IMR-90 (cell line): ENCODE results near the gene L3MBTL4. TPM values are rescaled to one million over a fixed set of nuclear protein-coding genes. Genes with fewer than 3 reads are reported as not detected.

ENCODE experiments used
- ATAC-seq: fragments of 200-7000 bp; cut with Tn5 transposase; 2 replicates; pipeline ENCODE4 v1.9.1; 2020; ENCODE audit warnings: low read depth, mild to moderate bottlenecking, moderate library complexity
- BruUV-seq: library from RNA; stranded (reverse); fragments of 400-500 nt; replicated peaks from 2 replicates; lab custom pipeline; 2021; lab: Mats Ljungman, UMichigan
- CTCF ChIA-PET: fragments of 300-600 bp; formaldehyde crosslinking; extraction: SDS; loops from one replicate; lab custom pipeline; 2021; ENCODE audit warnings: antibody characterized with exemption; lab: Yijun Ruan, JAX
- POLR2A ChIA-PET: fragments of 300-600 bp; sonication (Branson Sonifier 250); formaldehyde crosslinking; loops from one replicate; lab custom pipeline; 2022; ENCODE audit warnings: antibody characterized with exemption; ENCODE audit not compliant: unreplicated experiment; lab: Charles Lee
- DNase-seq: peaks from one replicate; pipeline ENCODE4 v3.0.0; 2013
- H2AFZ ChIP-seq: replicated peaks from 2 replicates; pipeline ENCODE3; 2013; ENCODE audit warnings: low read length, mild to moderate bottlenecking; ENCODE audit not compliant: poor library complexity
- H2AK5ac ChIP-seq: 2 replicates; pipeline ENCODE4 v1.6.1; 2013; ENCODE audit warnings: low read depth, low read length, inconsistent platforms
- H2AK9ac ChIP-seq: replicated peaks from 2 replicates; pipeline ENCODE3; 2013; ENCODE audit warnings: mild to moderate bottlenecking, low read depth, low read length, moderate library complexity; ENCODE audit not compliant: poor library complexity
- H2BK120ac ChIP-seq: 2 replicates; pipeline ENCODE4 v1.6.1; 2013; ENCODE audit warnings: low read depth, low read length, inconsistent platforms
- H2BK15ac ChIP-seq: 3 replicates; pipeline ENCODE4 v1.6.1; 2013; ENCODE audit warnings: low read depth, low read length, inconsistent platforms
- H2BK20ac ChIP-seq: 2 replicates; pipeline ENCODE4 v1.6.1; 2013; ENCODE audit warnings: low read depth, mild to moderate bottlenecking, inconsistent platforms, low read length, moderate library complexity
- H2BK5ac ChIP-seq: 2 replicates; pipeline ENCODE4 v1.6.1; 2013; ENCODE audit warnings: mild to moderate bottlenecking, low read depth, low read length, inconsistent platforms; ENCODE audit not compliant: poor library complexity, severe bottlenecking
- H3K14ac ChIP-seq: replicated peaks from 2 replicates; pipeline ENCODE4 v1.6.1; 2013; ENCODE audit warnings: low read depth, low read length, inconsistent platforms
- H3K18ac ChIP-seq: 2 replicates; pipeline ENCODE4 v1.6.1; 2013; ENCODE audit warnings: low read depth, low read length, control low read depth
- H3K23ac ChIP-seq: 2 replicates; pipeline ENCODE4 v1.6.1; 2013; ENCODE audit warnings: low read depth, low read length, inconsistent platforms
- H3K27ac ChIP-seq: 2 replicates; pipeline ENCODE4 v1.5.1; 2013; ENCODE audit warnings: mild to moderate bottlenecking, control low read depth, low read length; ENCODE audit not compliant: insufficient read depth
- H3K27me3 ChIP-seq: 2 replicates; pipeline ENCODE4 v1.6.1; 2013; ENCODE audit warnings: low read length; ENCODE audit not compliant: control insufficient read depth, insufficient read depth
- H3K36me3 ChIP-seq: 2 replicates; pipeline ENCODE4 v1.6.1; 2013; ENCODE audit warnings: low read length, mixed read lengths; ENCODE audit not compliant: control insufficient read depth, insufficient read depth
- H3K4ac ChIP-seq: 2 replicates; pipeline ENCODE4 v1.6.1; 2013; ENCODE audit warnings: low read depth, low read length, inconsistent platforms
- H3K4me1 ChIP-seq: 2 replicates; pipeline ENCODE4 v1.6.1; 2013; ENCODE audit warnings: low read length, mixed read lengths; ENCODE audit not compliant: control insufficient read depth, insufficient read depth
- H3K4me2 ChIP-seq: 2 replicates; pipeline ENCODE4 v1.6.1; 2013; ENCODE audit warnings: low read depth, mild to moderate bottlenecking, control low read depth, low read length, moderate library complexity
- H3K4me3 ChIP-seq: 2 replicates; pipeline ENCODE4 v1.5.1; 2013; ENCODE audit warnings: low read depth, mild to moderate bottlenecking, control low read depth, low read length, moderate library complexity; ENCODE audit not compliant: insufficient read depth
- H3K56ac ChIP-seq: 2 replicates; pipeline ENCODE4 v1.6.1; 2013; ENCODE audit warnings: low read length, inconsistent platforms; ENCODE audit not compliant: insufficient read depth; ENCODE audit errors: extremely low read depth
- H3K79me1 ChIP-seq, 2 experiments: 2 replicates each; pipeline ENCODE4 v1.6.1; 2013; ENCODE audit warnings: low read length in 2 of 2, inconsistent platforms in 1 of 2, low read depth in 1 of 2
- H3K9ac ChIP-seq: 2 replicates; pipeline ENCODE4 v1.6.1; 2013; ENCODE audit warnings: low read depth, low read length, control low read depth
- H3K9me1 ChIP-seq: 2 replicates; pipeline ENCODE4 v1.6.1; 2013; ENCODE audit warnings: low read length, inconsistent platforms; ENCODE audit not compliant: insufficient read depth
- H3K9me3 ChIP-seq: 2 replicates; pipeline ENCODE4 v1.6.1; 2013; ENCODE audit warnings: low read length; ENCODE audit not compliant: control insufficient read depth, insufficient read depth
- H4K20me1 ChIP-seq: 2 replicates; pipeline ENCODE4 v1.6.1; 2013; ENCODE audit warnings: low read length, inconsistent platforms; ENCODE audit not compliant: insufficient read depth
- H4K5ac ChIP-seq: 2 replicates; pipeline ENCODE4 v1.6.1; 2013; ENCODE audit warnings: mild to moderate bottlenecking, low read depth, low read length, control low read depth
- H4K8ac ChIP-seq, 2 experiments: 2 replicates each; pipeline ENCODE4 v1.6.1; 2013; ENCODE audit warnings: low read depth in 2 of 2, low read length in 2 of 2, control low read depth in 1 of 2, inconsistent platforms in 1 of 2
- H4K91ac ChIP-seq: 2 replicates; pipeline ENCODE4 v1.6.1; 2013; ENCODE audit warnings: low read depth, low read length, inconsistent platforms; ENCODE audit not compliant: insufficient read depth
- BHLHE40 ChIP-seq: fragments of 150-350 bp; IDR thresholded peaks from 2 replicates; pipeline ENCODE4 v1.6.1; 2016; ENCODE audit warnings: mild to moderate bottlenecking, low read depth, low read length
- CEBPB ChIP-seq: IDR thresholded peaks from 2 replicates; pipeline ENCODE4 v1.6.1; 2012; ENCODE audit warnings: low read depth, low read length, improper control_type of control experiment
- CHD1 ChIP-seq: IDR thresholded peaks from 2 replicates; pipeline ENCODE4 v1.6.1; 2012; ENCODE audit warnings: low read depth, low read length, improper control_type of control experiment
- FOS ChIP-seq: fragments of 150-350 bp; IDR thresholded peaks from 2 replicates; pipeline ENCODE4 v1.6.1; 2016; ENCODE audit warnings: low read depth, low read length
- MAFK ChIP-seq: IDR thresholded peaks from 2 replicates; pipeline ENCODE4 v1.6.1; 2012; ENCODE audit warnings: low read depth, low read length, improper control_type of control experiment
- MAZ ChIP-seq: IDR thresholded peaks from 2 replicates; pipeline ENCODE4 v1.6.1; 2012; ENCODE audit warnings: low read depth, mild to moderate bottlenecking, low read length, improper control_type of control experiment, moderate library complexity, borderline replicate concordance
- MXI1 ChIP-seq: IDR thresholded peaks from 2 replicates; pipeline ENCODE4 v1.6.1; 2012; ENCODE audit warnings: low read depth, mild to moderate bottlenecking, low read length, moderate library complexity, borderline replicate concordance
- NFE2L2 ChIP-seq: fragments of 150-350 bp; IDR thresholded peaks from 2 replicates; pipeline ENCODE4 v1.6.1; 2016; ENCODE audit warnings: low read depth, mild to moderate bottlenecking, low read length
- POLR2A ChIP-seq: IDR thresholded peaks from 2 replicates; pipeline ENCODE4 v1.6.1; 2012; ENCODE audit warnings: mild to moderate bottlenecking, low read depth, low read length
- RCOR1 ChIP-seq: IDR thresholded peaks from 2 replicates; pipeline ENCODE4 v1.6.1; 2012; ENCODE audit warnings: mild to moderate bottlenecking, low read length, improper control_type of control experiment; ENCODE audit not compliant: insufficient replicate concordance
- RFX5 ChIP-seq: IDR thresholded peaks from 2 replicates; pipeline ENCODE4 v1.8.0; 2012; ENCODE audit warnings: low read depth, mild to moderate bottlenecking, low read length, moderate library complexity
- SMC3 ChIP-seq: fragments of 150-350 bp; IDR thresholded peaks from 2 replicates; pipeline ENCODE4 v1.6.1; 2016; ENCODE audit warnings: low read depth, mild to moderate bottlenecking, antibody characterized with exemption, low read length, moderate library complexity
- WGBS, 2 experiments: methylation state at CpG; one replicate each; pipeline versions ENCODE4 v1.1.5 to v1.1.7; 2013; ENCODE audit warnings: missing lambda C conversion rate in 2 of 2; ENCODE audit not compliant: insufficient read length in 1 of 2; ENCODE audit errors: extremely low coverage in 2 of 2; 5-methylcytosine and 5-hydroxymethylcytosine counted together
- dilution Hi-C: fragments of 300-500 bp; cut with HindIII; formaldehyde crosslinking; loops from one replicate; pipeline ENCODE4 v1.14.3; 2018; ENCODE audit warnings: low sequenced_read_pairs; ENCODE audit not compliant: unreplicated experiment
- in situ Hi-C: fragments of 300-500 bp; cut with MboI; formaldehyde crosslinking; loops from 3 replicates; pipeline ENCODE4 v1.14.3; 2019; ENCODE audit warnings: low sequenced_read_pairs, inconsistent platforms, mixed read lengths
- intact Hi-C: fragments of 100-400 bp; cut with micrococcal nuclease; formaldehyde crosslinking; loops from 2 replicates; pipeline ENCODE4 v1.10.0; 2022
- polyA plus RNA-seq, 3 experiments: library from polyadenylated mRNA; depleted of rRNA; stranded (reverse); fragments of >200 nt; gene quantifications; 2 replicates each; pipeline ENCODE4 v1.2.3, GENCODE V29; 2012; ENCODE audit warnings: low replicate concordance in 1 of 3
- total RNA-seq: library from RNA; depleted of rRNA; stranded (reverse); fragments of >200 nt; gene quantifications from 2 replicates; pipeline ENCODE4 v1.2.3, GENCODE V29; 2012
- TF ChIP-seq, protein P1 (sequence below): fragments of 150-350 bp; IDR thresholded peaks from 2 replicates; pipeline ENCODE4 v1.6.1; 2017; ENCODE audit warnings: mild to moderate bottlenecking, antibody characterized with exemption, low read length, low read depth
- TF ChIP-seq, protein P2 (sequence below): conservative IDR thresholded peaks from 2 replicates; pipeline ENCODE4 v1.5.1; 2012; ENCODE audit warnings: mild to moderate bottlenecking, low read depth, low read length, improper control_type of control experiment
- TF ChIP-seq, protein P3 (sequence below): fragments of 150-350 bp; IDR thresholded peaks from 2 replicates; pipeline ENCODE4 v1.6.1; 2016; ENCODE audit warnings: low read depth, mild to moderate bottlenecking, low read length, moderate library complexity, borderline replicate concordance

L3MBTL4 gene
- total and polyA plus RNA-seq, 2 of the 4 experiments (the other 2 are of a cell fraction) = under 0.01 to 0.02 TPM

DNA sequence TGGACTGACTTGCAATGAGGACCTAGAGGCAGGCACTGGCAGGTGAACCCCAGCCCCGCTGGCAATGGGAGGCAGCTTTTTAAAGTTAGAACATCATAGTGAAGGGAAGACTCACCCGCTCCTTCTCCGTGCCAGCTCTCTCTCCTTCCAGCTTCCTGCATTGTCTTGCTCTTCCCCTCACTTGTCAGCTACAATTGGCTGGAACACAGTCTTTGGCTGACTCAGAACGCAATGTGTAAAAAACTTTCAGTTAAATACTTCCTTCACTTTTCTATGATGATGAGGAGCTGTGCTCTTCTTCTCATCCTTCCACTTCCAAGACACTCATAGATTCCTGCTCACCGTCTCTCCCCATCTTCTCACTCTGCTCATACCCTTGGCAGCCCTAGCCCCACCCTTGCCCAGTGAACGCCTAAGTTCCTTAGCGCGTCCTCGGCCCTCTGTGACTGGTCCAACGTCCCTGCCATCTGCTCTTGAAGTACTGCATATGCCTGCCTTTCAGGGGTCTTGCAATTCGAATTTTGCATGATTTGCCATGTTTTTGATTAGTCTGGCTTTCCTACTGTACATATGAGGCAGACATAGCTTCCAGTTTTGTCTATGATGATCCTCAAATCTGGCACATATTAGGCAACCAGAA is 401.4 kb downstream of the L3MBTL4 start:
- peak overlapping the region; percentile 31; the same call in 1 of the 2 replicates for H2BK120ac ChIP-seq
- H3K9me1 ChIP-seq = peaks cover 4% of the 10 kb centered on the region
- no peak overlapping the region for H4K91ac ChIP-seq
- no peak overlapping the region for H3K56ac ChIP-seq
- no peaks in the 10 kb centered on the region for H3K36me3 ChIP-seq
- H3K9ac ChIP-seq = no peak overlapping the region
- peak overlapping the region; percentile 20; the same call in 1 of the 2 replicates for H2BK20ac ChIP-seq
- peak overlapping the region; percentile 43; the same call in 1 of the 2 replicates for H3K4ac ChIP-seq
- H3K79me1 ChIP-seq = no peaks in the 10 kb centered on the region
- DNase-seq (peak; percentile 54), ATAC-seq (no peak)
- ChIA-PET POLR2A (no interaction called here), CTCF (interaction anchor here (0.6 kb wide), 1 partner anchor 31 kb away, joined by 6 read pairs; no protein-coding TSS in a partner anchor)
- H2BK5ac ChIP-seq = no peak overlapping the region
- in situ Hi-C loops = no loop called here
- 80% methylated on average over 1 of the region's 11 CpGs; no CpG with 5 or more reads in 1 of the 2 experiments for WGBS, 2 experiments
- no peak overlapping the region for H3K4me2 ChIP-seq
- H2AK5ac ChIP-seq = peak overlapping the region; percentile 72; the same call in 1 of the 2 replicates
- peak overlapping the region; percentile 58; the same call in 2 of the 3 replicates for H2BK15ac ChIP-seq
- BruUV-seq = no TSS peak
- H3K9me3 ChIP-seq = no peaks in the 10 kb centered on the region
- H4K20me1 ChIP-seq = no peaks in the 10 kb centered on the region
- H3K27ac ChIP-seq = no peak overlapping the region
- H3K18ac ChIP-seq = no peak overlapping the region
- H3K14ac ChIP-seq = peak overlapping the region; percentile 55; the same call in 1 of the 2 replicates
- H4K5ac ChIP-seq = no peak overlapping the region
- dilution Hi-C loops = no loop called here
- intact Hi-C loops = no loop called here
- no peak overlapping the region; a peak in 1 of 4 replicates for H4K8ac ChIP-seq
- peaks cover 14% of the 10 kb centered on the region for H3K4me1 ChIP-seq
- H3K23ac ChIP-seq = no peak overlapping the region; the same call in 1 of the 2 replicates
- H2AK9ac ChIP-seq = no peak overlapping the region
- H3K27me3 ChIP-seq = no peaks in the 10 kb centered on the region
- H2AFZ ChIP-seq = peak overlapping the region; percentile 48
- no peak overlapping the region for H3K4me3 ChIP-seq
- TF ChIP-seq MAFK = no peak
- no peak for TF ChIP-seq BHLHE40
- no peak for TF ChIP-seq POLR2A
- no peak for TF ChIP-seq RCOR1
- TF ChIP-seq RFX5 = no peak
- TF ChIP-seq, protein P1, sequence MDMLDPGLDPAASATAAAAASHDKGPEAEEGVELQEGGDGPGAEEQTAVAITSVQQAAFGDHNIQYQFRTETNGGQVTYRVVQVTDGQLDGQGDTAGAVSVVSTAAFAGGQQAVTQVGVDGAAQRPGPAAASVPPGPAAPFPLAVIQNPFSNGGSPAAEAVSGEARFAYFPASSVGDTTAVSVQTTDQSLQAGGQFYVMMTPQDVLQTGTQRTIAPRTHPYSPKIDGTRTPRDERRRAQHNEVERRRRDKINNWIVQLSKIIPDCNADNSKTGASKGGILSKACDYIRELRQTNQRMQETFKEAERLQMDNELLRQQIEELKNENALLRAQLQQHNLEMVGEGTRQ = no peak
- no peak for TF ChIP-seq MAZ
- TF ChIP-seq, protein P2, sequence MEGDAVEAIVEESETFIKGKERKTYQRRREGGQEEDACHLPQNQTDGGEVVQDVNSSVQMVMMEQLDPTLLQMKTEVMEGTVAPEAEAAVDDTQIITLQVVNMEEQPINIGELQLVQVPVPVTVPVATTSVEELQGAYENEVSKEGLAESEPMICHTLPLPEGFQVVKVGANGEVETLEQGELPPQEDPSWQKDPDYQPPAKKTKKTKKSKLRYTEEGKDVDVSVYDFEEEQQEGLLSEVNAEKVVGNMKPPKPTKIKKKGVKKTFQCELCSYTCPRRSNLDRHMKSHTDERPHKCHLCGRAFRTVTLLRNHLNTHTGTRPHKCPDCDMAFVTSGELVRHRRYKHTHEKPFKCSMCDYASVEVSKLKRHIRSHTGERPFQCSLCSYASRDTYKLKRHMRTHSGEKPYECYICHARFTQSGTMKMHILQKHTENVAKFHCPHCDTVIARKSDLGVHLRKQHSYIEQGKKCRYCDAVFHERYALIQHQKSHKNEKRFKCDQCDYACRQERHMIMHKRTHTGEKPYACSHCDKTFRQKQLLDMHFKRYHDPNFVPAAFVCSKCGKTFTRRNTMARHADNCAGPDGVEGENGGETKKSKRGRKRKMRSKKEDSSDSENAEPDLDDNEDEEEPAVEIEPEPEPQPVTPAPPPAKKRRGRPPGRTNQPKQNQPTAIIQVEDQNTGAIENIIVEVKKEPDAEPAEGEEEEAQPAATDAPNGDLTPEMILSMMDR = no peak
- TF ChIP-seq, protein P3, sequence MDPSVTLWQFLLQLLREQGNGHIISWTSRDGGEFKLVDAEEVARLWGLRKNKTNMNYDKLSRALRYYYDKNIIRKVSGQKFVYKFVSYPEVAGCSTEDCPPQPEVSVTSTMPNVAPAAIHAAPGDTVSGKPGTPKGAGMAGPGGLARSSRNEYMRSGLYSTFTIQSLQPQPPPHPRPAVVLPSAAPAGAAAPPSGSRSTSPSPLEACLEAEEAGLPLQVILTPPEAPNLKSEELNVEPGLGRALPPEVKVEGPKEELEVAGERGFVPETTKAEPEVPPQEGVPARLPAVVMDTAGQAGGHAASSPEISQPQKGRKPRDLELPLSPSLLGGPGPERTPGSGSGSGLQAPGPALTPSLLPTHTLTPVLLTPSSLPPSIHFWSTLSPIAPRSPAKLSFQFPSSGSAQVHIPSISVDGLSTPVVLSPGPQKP = no peak
- TF ChIP-seq FOS = no peak
- no peak for TF ChIP-seq CHD1
- TF ChIP-seq MXI1 = no peak
- TF ChIP-seq SMC3 = no peak
- TF ChIP-seq CEBPB = no peak
- no peak for TF ChIP-seq NFE2L2
